Stomach (tissue), 4 donors: Measurements from ENCODE around the gene AMTN.

Experiments used
- CTCF ChIP-seq, 7 experiments: fragments of 450-650 bp in 4 of 7; fragments of 200-600 bp in 3 of 7; sonication (generic) in 3 of 7; IDR thresholded peaks; one replicate each; pipeline ENCODE4 v1.5.1; 2016 to 2019; ENCODE audit warnings: antibody characterized with exemption in 7 of 7, control low read depth in 2 of 7, mild to moderate bottlenecking in 1 of 7
- EP300 ChIP-seq: sonication (generic); formaldehyde crosslinking; IDR thresholded peaks from one replicate; pipeline ENCODE4 v1.6.1; 2017; ENCODE audit warnings: antibody characterized with exemption
- POLR2A ChIP-seq, 4 donors: fragments of 450-650 bp; IDR thresholded peaks; one replicate each; pipeline ENCODE4 v1.6.1; 2016; ENCODE audit warnings: antibody characterized with exemption in 4 of 4, control low read depth in 2 of 4, mild to moderate bottlenecking in 1 of 4, moderate library complexity in 1 of 4
- POLR2AphosphoS5 ChIP-seq, 3 donors: sonication (generic); formaldehyde crosslinking; IDR thresholded peaks; one replicate each; pipeline ENCODE4 v1.6.1; 2016; ENCODE audit warnings: antibody characterized with exemption in 3 of 3

GRCh38 chr4:70538869-70539268 is 20.5 kb downstream of the AMTN start:
- TF ChIP-seq CTCF (IDR thresholded peaks at IDR 0.05) (no peak), POLR2AphosphoS5 (IDR thresholded peaks at IDR 0.05) (no peak), EP300 (no peak), POLR2A (IDR thresholded peaks at IDR 0.05) (no peak)
